Measurements from ENCODE around the gene STK33. TPM values are rescaled to one million over a fixed set of nuclear protein-coding genes. Genes with fewer than 3 reads are reported as not detected.

Gene STK33
- total and polyA plus RNA-seq, 12 donors, result 6.9 to 37.9 (median 30.1) TPM

DNA sequence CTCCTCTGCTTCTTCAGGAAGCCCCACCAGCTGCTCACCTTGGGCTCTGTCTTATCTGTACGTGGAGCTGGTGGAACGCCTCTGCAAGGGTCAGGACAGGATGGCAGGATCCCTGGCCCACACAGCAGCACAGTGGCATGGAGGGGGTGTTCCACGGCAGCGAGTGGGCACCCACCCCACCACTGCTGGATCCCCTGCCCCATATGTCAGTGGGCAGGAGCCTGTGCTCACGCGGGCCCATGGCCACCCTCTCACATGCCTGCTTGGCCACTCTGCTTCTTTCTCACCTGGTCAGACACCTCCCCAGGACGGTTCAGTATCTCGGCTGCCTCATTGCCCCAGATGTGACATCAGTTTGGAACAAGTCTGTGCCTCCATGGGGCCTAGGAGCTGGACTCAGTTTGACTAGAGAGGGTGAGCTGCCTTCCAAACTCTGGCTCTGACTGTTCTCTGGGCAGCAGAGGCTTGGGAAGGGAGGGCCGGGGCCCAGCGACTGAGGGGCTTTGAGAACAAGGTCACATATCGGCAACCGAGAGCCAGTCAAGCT, 232.3 kb downstream of the STK33 start:
- no peaks in the 10 kb centered on the region for H3K27me3 ChIP-seq
- ATAC-seq (no peak), DNase-seq (no peak)
- 94 to 97% methylated on average over 12 of the region's 12 CpGs for WGBS, 2 donors
- TF ChIP-seq, protein P1, sequence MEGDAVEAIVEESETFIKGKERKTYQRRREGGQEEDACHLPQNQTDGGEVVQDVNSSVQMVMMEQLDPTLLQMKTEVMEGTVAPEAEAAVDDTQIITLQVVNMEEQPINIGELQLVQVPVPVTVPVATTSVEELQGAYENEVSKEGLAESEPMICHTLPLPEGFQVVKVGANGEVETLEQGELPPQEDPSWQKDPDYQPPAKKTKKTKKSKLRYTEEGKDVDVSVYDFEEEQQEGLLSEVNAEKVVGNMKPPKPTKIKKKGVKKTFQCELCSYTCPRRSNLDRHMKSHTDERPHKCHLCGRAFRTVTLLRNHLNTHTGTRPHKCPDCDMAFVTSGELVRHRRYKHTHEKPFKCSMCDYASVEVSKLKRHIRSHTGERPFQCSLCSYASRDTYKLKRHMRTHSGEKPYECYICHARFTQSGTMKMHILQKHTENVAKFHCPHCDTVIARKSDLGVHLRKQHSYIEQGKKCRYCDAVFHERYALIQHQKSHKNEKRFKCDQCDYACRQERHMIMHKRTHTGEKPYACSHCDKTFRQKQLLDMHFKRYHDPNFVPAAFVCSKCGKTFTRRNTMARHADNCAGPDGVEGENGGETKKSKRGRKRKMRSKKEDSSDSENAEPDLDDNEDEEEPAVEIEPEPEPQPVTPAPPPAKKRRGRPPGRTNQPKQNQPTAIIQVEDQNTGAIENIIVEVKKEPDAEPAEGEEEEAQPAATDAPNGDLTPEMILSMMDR (IDR thresholded peaks at IDR 0.05), result no peak
- H3K36me3 ChIP-seq, result no peaks in the 10 kb centered on the region
- peaks cover 0 to 2% (median 0%) of the 10 kb centered on the region in 9 donors for H3K4me1 ChIP-seq
- no peaks in the 10 kb centered on the region for H3K9me3 ChIP-seq
- intact Hi-C loops (cut with DNase I), result no loop called here
- no peak overlapping the region for H3K4me3 ChIP-seq
- H3K27ac ChIP-seq, result no peak overlapping the region

GRCh38 chr11:8361206-8361605, 232.8 kb downstream of the STK33 start:
- peaks cover 0 to 3% (median 0%) of the 10 kb centered on the region in 9 donors for H3K4me1 ChIP-seq
- TF ChIP-seq, protein P1 (IDR thresholded peaks at IDR 0.05), result no peak
- WGBS, 2 donors, result 89 to 93% methylated on average over 7 of the region's 7 CpGs

DNA sequence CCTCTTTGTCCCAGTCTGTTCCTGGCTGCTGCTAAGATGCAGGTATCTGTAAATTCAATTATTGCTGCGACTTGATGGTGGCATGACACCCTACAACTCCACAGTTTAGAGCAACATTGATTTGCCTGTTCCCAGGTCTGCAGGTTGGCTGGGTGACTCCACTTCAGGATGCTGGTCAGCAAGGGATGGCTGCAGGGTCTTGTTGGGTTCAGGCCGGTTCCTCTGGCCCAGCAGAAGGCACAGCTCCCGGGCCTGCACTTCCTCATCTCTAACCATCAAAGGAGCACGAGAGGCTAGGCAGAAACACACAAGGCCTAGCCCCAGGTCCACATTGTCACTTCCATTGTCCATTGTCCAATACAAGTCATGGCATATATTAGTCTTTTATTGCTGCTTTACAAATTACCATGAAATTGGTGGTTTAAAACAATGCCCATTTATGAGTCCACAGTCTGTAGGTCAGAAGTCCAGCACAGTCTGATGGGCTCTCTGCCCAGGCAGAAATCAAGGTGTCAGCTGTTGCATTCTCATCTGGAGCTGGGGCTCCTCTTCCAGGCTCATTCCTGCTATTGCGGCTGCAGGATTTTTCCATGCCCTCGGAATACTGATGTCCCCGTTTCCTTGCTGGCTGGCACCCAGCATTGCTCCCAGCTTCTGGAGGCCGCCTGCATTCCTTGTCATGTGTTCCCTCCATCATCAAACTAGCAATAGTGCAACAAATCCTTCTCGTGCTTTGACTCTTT, 233.8 kb downstream of the STK33 start:
- Histone ChIP-seq H3K36me3 (no peaks in the 10 kb centered on the region), H3K4me1 (peaks cover 0 to 3% (median 0%) of the 10 kb centered on the region in 9 donors), H3K27me3 (peaks cover 0 to 2% (median 0%) of the 10 kb centered on the region in 7 donors), H3K9me3 (no peaks in the 10 kb centered on the region), H3K4me3 (no peak overlapping the region), H3K27ac (no peak overlapping the region)
- intact Hi-C loops (cut with DNase I), result no loop called here
- WGBS, 2 donors, result 84 to 86% methylated on average over 9 of the region's 9 CpGs
- TF ChIP-seq, protein P1 (IDR thresholded peaks at IDR 0.05), result no peak
- DNase-seq (no peak), ATAC-seq (no peak)

More at GRCh38 chr11:8361206-8361605, 232.8 kb downstream of the STK33 start:
- Histone ChIP-seq H3K27me3 (no peaks in the 10 kb centered on the region), H3K27ac (no peak overlapping the region), H3K36me3 (no peaks in the 10 kb centered on the region), H3K4me3 (no peak overlapping the region), H3K9me3 (no peaks in the 10 kb centered on the region)
- intact Hi-C loops (cut with DNase I), result no loop called here
- peak in 1 of 8 donors; percentile 31 for ATAC-seq
- DNase-seq, result no peak

DNA sequence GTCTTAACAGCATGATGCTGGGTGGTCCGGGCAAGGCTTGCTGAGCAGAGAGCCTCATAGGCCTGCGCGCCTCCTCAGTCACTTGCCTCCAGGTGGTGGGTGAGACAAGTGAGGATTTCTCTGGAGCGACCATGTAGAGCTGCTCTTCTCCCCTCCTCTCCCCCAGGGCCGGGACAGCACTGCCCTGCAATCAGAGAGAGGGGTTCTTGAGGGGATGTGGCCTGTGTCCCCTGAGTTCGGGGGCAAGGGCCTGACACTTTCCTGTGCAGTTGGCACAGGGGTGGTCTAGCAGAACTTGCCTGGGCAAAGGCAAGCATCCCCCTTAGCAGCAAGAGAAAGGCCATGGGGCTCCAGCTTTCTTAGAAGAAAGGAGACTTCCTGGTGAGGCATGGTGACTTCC, 234.5 kb downstream of the STK33 start:
- H3K4me3 ChIP-seq, result no peak overlapping the region
- WGBS, 2 donors, result 92 to 95% methylated on average over 6 of the region's 6 CpGs
- ATAC-seq, result no peak
- H3K27ac ChIP-seq, result no peak overlapping the region
- H3K36me3 ChIP-seq, result no peaks in the 10 kb centered on the region
- H3K27me3 ChIP-seq, result peaks cover 0 to 10% (median 0%) of the 10 kb centered on the region in 7 donors
- TF ChIP-seq, protein P1 (IDR thresholded peaks at IDR 0.05), result no peak
- no peaks in the 10 kb centered on the region for H3K9me3 ChIP-seq
- no peak for DNase-seq
- intact Hi-C loops (cut with DNase I), result no loop called here
- peaks cover 0 to 4% (median 0%) of the 10 kb centered on the region in 9 donors for H3K4me1 ChIP-seq

Measured in heart right ventricle (tissue), 16 donors.